ENCODE data around the gene MAPKAP1. TPM values are rescaled to one million over a fixed set of nuclear protein-coding genes. Genes with fewer than 3 reads are reported as not detected.

The MAPKAP1 gene
- total RNA-seq, 1 donor from 2014 or later = 66.8 TPM

DNA sequence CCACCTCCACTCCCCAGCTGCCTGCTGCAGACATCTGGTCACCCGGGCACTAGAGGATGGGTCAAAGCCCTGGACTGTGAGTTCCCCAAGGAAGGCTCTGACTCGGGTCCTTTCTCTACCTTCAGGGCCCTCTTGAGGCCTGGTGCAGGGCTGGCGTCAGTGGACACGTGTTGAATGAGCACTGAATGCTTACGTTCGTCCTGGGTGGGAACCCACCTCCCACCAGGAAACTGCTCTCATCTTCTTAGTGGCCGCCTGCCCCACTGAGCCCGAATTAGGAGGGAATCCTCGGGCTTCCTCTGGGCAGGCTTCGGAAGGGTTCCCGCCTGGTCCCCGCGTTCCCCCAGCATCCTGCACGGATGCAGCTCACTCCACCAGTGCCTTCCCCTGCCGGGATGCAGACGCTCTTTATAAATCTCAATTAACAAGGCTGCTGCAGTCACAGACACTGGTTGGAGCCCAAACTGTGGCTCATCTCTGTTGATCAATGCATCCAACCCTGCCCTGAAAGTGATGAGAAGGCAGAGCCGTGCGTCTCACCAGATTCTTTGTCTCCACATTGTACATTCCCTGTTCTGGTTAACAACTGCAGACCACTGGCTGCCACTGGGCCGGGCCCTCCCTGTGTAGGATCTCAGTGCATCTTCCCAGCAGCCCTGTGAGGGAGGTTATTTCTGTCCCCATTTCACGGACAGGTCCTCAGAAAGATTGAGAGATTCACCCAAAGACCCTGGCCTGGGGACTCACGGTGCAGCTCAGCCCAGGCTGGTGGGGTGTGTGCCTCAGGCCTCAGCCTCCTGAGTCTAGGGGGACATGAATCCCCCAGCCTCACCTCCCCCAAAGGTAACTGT lies 276.6 kb downstream of the MAPKAP1 start:
- no peak for DNase-seq

DNA sequence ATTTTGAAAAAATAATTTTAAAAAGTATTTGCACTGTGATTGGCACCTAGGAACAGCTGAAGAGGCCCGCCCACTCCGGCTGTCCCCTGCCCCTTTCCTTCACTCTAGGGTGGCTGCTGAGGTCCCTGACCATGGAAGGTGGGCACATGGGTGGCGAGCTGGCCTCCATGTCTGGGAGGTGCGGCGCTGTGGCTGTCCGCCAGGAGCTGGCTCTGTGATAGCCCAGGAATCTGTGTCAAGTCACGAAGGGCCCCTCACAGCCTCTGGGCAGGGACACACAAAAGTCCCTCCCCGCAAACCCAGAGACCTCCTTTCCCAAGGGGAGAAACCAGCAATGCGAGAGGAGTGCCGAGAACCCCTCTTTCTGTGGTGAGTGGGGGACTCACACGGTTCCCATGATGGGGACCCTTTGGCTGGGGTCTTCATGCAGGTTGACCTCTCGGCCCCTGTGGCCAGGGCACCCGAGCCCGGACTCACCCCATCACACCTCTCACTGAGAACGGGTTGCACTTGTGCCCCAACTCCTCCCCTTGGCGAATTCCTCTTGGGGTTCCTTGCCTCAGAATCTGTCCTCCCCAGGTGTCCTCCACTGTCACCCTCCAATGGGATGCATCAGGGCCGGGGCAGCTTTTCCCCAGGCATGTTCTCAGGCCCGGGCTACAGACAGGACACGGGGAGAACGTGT lies 277.4 kb downstream of the MAPKAP1 start:
- no peak for DNase-seq

DNA sequence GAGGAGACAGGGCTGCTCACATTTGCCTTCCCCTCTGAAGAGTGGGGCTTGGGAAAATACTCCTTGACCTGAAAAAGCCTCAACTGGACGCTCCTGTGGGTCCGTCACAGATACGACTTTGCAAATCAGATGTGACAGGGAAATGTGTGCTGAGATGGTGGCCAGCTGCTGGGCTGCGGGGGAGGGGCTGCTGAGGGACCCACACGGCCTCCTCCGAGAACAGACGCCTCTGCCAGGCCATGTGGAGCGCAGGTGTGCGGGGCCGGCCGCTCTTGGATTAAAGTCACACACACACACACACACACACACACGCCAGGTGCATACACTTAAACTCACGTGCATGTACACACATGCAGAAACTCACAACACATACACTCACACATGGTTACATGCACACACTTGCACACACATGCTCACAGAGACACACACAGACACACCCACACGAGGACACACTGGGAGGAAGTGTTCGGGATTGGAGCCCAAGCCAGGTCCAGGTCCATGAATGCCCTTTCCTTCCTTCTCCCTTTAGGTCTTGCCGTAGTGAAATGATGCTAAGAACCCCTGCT lies 278.0 kb downstream of the MAPKAP1 start:
- peak; percentile 79 for DNase-seq

DNA sequence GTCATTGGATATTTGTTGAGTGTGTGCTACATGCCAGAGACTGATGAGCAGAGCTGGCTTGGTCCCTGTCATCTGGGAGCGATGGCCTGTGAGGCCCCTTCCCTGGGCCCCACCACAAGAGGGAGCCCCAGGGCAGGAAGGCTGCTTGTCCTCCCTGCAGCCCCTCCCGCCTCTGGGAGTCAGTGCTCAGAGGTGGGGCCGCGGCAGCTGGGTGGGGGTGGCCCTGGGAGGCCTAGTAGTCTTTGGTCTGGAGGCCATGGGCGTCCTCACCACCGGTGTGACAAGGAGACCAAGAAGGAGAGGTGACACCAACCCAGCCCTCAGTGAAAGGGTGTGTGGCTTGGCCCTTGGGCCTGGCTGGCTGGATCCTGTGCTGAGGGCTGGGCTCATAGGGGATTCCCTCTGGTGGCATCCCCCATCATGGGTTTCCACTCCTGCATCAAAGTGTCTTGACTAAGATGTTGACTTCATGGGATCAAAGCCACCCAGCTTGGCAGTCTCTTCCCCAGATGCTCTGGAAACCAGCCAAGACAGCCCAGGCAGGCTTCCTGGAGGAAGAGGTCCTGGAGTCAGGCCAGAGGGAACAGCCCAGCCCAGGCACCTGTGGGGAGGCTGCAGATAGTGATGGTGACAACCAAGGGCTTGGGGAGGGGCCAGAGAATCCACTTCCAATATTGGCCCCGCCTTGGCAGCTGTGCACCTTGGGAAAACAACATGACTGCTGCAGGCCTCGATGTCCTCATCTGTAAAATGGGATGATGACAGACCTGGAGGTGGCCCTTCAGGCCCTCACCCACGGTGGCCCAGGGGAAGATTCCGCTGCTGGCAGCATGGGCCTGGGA lies 278.7 kb downstream of the MAPKAP1 start:
- DNase-seq = no peak

DNA sequence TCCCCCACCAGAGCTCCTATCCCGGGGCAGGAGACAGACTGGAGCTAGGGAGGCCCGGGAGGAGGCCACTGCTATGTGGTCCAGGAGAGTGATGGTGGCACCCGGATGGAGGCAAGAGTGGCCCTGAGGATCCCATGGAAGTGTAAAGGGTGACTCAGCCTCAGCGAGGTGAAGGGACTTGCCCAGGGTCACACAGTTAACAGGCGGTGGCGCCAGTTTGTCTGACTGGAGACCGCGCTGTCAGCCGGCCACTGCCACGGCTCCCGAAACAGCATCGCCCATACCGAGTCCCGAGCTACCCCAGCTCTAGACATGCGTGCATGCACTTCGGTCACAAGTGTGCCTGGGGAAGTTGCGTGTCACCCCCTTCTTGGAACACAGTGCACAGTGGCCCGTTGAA lies 279.5 kb downstream of the MAPKAP1 start:
- no peak for DNase-seq

DNA sequence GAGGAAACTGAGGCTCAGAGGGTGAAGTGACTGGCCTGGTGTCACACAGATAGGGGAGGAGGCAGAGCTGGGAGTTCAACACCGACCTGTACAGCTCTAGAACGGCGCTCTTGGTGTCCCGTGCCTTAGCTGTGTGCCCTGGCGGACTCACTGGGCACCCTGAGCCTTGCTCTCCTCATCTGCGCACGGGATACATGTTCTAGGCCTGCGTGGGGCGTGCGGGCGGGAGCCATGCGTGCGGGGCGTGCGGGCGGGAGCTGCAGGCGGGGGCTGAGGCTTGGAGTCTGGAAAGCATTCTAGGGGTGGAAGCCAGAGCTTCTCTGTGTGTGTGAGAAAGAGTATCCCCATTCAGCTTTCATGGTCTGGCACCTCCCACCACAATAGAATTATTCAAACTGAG lies 280.1 kb downstream of the MAPKAP1 start:
- DNase-seq = no peak

DNA sequence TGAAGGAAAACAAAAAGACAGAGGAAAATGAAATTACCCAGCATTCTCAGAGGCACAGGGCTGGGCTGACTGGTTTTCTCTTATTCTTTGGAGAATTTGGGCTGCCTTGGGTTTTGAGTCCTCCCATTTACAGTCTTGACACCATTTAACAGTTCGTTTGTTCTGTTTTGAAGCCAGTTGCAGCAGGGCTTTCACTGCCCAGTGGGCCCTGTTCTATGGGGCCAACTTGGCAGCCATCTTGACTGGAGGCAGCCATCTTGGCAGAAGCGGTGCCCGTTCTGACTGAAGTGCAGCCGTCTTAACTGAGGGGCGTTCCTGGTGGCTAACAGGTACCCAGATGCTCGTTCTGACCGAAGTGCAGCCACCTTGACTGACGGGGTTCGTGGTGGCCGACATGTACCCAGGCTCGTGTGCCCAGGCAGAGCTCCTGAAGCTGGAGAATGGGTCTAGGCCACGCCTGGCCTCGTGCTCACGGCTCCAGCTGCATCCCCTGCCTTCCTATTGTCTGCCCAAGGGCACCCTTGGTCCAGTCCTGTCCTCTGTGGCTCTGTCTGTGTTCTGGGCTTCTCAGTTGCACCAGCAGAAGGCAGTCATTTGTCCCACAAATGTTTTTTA lies 281.0 kb downstream of the MAPKAP1 start:
- DNase-seq = no peak

DNA sequence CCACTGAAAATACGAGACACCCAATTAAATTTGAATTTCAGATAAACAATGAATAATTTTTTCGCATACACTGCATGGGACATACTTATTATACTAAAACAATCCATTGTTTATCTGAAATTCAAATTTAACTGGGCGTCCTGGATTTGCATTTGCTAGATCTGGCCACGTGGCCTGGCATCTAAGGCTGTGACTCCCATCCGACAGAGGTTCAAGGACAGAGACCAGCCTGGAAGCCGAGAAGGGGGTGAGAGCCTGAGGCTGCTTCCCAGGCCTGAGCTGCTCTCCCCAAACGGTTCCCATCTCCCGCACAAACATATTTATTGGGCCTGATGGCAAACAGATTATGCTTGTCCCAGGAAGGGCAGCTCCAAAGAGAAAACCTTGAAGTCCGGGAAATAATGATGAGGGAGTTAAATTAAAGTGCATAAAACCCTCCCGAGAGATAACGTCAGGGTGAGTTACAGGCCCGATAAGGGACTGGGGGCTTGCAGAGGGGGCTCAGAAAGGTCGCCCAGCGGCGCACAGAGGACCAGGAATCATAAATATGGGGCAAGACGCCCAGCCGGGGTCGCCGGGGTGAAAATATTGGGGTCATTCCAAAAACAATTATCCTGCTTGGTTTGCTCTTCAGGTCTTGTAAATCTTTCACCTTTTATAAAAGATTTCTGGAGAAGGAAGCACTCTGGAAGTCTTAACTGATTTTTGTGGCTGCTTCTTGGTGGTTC lies 281.7 kb downstream of the MAPKAP1 start:
- no peak for DNase-seq

DNA sequence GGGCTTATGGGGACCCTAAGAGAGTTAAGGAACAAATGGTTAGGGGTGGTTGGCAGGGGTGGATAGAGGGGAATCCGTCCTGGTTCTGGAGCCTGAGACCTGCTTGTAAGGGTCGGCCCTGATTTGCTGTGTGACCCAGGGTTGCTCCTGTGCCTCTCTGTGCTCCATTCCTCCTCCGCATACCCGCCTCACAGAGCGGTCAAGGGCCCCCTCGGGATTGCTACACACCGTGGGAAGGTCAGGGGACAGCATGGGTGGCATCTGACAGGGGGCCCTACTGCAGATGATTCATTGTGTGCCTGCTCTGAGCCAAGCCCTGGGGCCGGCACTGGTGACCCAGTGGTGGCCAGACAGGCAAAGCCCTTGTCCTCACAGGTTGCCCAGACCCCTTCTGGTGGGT lies 283.0 kb downstream of the MAPKAP1 start:
- no peak for DNase-seq

DNA sequence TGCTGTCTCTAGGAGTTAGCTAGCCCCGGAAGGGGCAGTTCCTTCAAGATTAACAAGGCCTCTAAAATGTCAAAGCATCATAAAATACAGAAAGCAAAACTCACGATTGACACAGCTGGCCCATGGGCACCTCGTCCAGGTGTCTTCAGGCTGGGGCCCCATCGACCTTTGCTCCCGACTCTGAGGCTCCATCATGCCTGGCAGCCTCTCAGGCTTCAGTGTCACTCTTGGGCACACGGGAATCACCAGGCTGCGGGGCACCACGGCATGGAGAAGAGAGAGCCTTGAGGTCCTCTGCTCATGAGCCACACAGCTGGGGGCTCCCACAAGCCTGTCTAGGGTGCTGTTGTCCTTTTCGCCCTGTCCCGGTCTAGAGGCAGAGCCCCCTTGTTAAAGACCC lies 284.2 kb downstream of the MAPKAP1 start:
- DNase-seq = no peak

DNA sequence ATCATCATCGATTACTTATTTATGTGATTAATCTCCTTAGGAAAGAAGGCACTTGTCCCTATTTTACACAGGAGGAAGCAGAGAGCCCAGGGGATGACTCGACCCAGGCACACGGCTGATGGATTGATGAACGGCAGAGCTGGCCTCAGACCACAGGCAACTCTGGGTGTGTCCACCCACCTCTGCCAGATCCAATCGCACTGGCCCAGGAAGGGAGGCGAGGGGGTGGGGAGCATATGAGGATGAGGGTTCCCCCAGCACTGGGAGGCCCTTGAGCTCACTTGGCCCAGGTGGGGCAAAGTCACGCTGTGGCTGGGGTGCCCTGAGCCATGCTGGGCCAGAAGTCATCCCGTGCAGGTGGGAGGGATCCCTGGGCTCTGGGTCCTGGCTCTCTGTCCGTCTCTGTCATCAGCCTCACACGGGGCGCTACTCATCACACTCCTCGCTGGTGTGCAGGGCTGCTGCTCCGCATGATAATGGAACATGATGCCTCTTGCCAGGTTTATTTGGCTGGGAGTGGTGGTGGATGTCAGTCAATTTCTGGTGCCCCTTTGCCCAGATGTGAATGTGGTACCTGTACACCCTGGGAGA lies 285.3 kb downstream of the MAPKAP1 start:
- DNase-seq = no peak

DNA sequence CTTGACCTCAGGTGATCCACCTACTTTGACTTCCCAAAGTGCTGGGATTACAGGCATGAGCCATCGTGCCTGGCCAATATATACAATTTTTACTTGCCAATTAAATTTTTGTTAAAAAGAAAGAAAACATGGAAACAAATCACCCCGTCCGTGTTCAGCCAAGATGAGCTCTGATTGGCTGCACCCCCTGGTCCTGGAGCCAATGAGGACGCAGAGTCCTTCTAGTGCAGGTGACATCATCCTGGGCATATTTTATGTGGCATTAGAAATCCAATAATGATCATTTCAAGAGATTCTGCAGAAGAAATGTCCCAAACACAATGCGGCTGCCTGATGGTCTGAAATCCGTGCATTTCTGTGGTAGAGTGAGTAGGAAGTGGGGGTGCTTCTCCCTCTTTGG lies 285.8 kb downstream of the MAPKAP1 start:
- DNase-seq = no peak

DNA sequence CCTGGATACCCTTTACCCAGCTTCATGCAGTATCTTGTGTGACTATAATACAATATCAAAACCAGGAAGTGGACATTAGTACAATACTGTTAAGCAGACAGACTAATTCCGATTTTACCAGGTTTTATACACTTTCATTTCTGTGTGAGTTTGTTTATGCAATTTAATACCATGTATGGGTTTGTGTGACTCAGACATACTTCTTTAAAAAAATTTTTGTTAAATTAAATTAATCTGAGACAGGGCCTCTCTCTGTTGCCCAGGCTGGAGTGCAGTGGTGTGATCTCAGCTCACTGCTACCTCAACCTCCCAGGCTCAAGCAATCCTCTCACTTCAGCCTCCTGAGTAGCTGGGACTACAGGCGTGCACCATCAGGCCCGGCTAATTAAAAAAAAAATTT lies 288.6 kb downstream of the MAPKAP1 start:
- DNase-seq = no peak

DNA sequence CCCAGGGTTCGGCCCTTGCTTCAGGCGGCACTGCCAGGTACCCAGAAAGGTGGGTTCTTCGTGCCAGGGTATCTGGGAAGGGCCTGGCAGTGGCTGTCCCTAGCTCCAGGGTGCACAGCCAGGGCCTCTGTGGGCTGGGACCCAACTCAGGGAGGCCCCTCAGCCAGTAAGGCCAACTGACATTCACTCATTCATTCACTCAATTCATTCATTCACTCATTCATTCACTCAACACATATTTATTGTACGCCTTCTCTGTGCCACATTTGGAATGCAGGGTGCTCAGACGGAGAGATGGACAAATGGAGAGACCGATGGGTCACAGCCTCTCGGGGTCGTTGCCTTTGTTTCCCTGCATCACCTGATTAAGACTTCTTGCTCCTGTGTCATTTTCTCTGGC lies 290.5 kb downstream of the MAPKAP1 start:
- DNase-seq = no peak

DNA sequence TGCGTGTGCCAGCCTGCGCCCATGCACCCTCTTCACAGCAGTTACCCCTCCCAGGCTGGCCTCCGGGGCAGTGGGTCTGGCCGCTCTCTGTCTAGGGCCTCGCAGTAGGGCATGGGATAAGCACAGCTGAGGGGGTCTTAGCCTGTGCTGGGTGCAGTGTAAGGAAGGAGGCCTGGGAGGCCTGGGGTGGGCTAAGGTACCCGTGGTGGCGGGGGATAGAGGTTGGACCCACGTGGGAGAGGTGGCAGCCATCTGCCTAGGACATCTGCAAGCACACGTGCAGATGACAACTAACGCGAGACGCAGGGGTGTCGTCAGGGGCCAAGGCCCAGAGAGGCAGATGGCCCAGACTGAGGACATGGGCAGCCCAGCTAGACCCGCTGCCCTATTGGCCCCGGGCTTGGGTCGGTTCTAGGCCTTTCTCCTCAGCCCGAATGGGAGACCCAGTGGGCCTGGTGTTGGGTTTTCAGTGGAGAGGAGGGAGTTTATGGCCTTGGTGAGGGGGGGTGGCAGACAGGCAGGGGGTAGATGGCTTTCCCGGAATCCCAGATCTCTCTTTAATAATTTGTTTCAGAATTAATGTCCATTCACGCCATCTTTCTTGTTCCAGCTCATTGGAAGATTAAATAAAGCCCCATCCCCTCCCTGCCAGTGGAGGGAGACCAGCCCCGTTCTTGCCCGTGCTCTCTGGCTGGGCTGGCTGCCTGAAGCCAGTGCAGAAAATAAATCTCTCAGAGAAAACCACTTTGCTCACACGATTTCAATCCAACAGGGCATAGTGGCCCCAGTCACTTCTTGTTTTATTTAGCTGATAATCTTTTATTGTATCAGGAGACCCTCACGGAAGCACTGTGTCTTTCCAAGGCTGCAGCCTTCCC lies 291.2 kb downstream of the MAPKAP1 start:
- DNase-seq = peak; percentile 16

DNA sequence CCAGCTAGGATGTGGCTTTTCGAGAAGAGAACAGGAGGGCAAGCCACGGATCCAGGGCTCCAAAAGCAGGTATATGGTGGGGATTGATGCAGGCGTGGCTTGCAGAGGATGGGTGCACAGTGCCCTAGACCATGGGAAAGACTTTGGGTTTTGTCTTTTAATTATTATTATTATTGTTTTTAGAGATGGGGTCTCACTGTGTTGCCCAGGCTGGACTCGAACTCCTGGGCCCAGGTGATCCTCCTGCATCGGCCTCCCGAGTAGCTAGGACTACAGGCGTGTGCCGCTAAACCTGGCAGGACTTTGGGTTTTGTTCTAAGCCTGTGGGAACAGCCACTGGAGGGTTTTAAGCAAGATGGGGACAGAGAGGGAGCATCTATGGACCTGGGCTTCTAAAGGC lies 293.4 kb downstream of the MAPKAP1 start:
- no peak for DNase-seq

DNA sequence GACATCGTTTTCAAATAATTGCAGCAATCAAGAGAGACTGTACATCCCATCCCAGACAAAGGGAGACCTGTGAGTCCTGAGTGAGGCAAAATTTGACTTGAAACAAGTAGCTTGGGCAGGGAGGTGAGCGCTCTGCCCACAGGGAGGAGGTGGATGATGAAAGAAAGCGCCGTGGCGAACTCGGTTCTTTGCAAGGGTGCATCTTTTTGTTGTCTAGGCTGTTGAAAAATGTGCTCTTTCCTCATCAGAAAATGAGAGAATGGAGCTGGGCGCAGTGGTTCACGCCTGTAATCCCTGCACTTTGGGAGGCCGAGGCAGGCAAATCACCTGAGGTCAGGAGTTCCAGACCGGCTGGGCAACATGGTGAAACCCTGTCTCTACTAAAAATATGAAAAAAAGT lies 294.8 kb downstream of the MAPKAP1 start:
- no peak for DNase-seq

DNA sequence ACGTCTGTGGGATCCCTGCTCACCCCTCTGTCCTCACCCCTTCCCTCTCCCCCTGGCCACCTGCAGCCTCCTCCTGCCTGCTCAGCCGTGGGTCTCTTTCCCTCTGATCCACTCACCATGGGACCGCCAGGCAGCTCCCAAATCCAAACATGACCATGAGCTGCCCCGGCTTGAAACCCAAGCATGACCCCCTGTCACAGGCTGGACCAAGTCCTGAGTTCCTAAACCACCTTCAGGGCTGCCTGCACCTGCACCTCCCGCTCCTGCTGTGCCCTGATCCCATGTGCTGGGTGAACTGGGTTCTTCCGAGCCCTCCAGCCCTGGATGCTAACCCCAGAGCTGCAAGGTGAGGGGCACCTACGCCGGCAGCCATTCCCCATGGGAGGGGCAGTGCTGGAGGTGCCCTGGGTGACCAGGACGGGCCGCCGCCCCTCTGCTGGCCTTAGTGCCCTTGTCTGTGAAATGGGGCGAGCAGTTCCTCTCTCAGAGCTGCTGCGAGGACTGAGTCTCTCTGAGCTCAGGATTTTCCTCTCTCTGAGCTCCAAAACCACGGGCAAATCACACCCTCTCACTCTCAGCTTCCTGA lies 295.7 kb downstream of the MAPKAP1 start:
- DNase-seq = no peak

DNA sequence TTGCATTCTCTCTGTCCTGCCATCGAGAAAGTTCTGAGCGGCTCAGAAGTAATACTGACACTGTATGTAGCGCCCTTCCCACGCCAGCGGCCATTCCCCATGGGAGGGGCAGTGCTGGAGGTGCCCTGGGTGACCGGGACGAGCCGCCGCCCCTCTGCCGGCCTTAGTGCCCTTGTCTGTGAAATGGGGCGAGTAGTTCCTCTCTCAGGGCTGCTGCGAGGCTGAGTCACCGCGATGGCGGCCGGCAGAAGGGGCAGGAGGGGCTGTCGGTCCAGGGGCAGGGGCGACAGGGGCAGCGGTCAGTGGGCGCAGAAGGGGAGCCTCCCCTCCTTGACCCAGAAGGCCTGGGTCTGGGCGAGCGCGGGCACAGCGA lies 296.5 kb downstream of the MAPKAP1 start:
- no peak for DNase-seq

Measured in tongue (tissue), 2 donors.